Tibial nerve (tissue), 4 donors: ENCODE measurements around the gene ELF2. TPM values are rescaled to one million over a fixed set of nuclear protein-coding genes. Genes with fewer than 3 reads are reported as not detected.

Experiments
- DNase-seq, 2 donors: peaks; one replicate each; pipeline ENCODE4 v3.0.0-alpha.2; 2019; ENCODE audit warnings: low spot score in 2 of 2
- H3K27ac ChIP-seq, 4 donors: fragments of 200-600 bp; sonication (generic) in 3 of 4; one replicate each; pipeline ENCODE4 v1.5.1; 2017 to 2019; ENCODE audit warnings: mild to moderate bottlenecking in 1 of 4
- H3K27me3 ChIP-seq, 2 donors: fragments of 200-600 bp; sonication (generic) in 1 of 2; one replicate each; pipeline versions ENCODE4 v1.5.1 to v1.6.0; 2017 to 2019
- H3K36me3 ChIP-seq, 3 donors: fragments of 200-600 bp; sonication (generic); one replicate each; pipeline ENCODE4 v1.5.1; 2018 to 2019
- H3K4me1 ChIP-seq, 4 donors: fragments of 200-600 bp; sonication (generic) in 3 of 4; one replicate each; pipeline ENCODE4 v1.5.1; 2017 to 2019
- H3K4me3 ChIP-seq, 4 donors: fragments of 200-600 bp; sonication (generic) in 3 of 4; one replicate each; pipeline ENCODE4 v1.5.1; 2017 to 2019; ENCODE audit warnings: mild to moderate bottlenecking in 1 of 4, moderate library complexity in 1 of 4
- H3K9me3 ChIP-seq, 4 donors: fragments of 200-600 bp; sonication (generic) in 3 of 4; one replicate each; pipeline ENCODE4 v1.5.1; 2017 to 2019
- CTCF ChIP-seq, 5 experiments: fragments of 200-600 bp in 3 of 5; fragments of 450-650 bp in 2 of 5; sonication (generic) in 3 of 5; IDR thresholded peaks; one replicate each; pipeline ENCODE4 v1.5.1; 2016 to 2019; ENCODE audit warnings: antibody characterized with exemption in 5 of 5, mild to moderate bottlenecking in 3 of 5, moderate library complexity in 2 of 5
- EP300 ChIP-seq, 2 donors: sonication (generic); formaldehyde crosslinking; IDR thresholded peaks; one replicate each; pipeline ENCODE4 v1.6.1; 2017; ENCODE audit warnings: antibody characterized with exemption in 2 of 2, mild to moderate bottlenecking in 1 of 2
- POLR2A ChIP-seq, 2 donors: fragments of 450-650 bp; IDR thresholded peaks; one replicate each; pipeline ENCODE4 v1.6.1; 2017; ENCODE audit warnings: antibody characterized with exemption in 2 of 2, mild to moderate bottlenecking in 2 of 2, moderate library complexity in 2 of 2
- WGBS, 2 donors: methylation state at CpG; one replicate each; pipeline ENCODE4 v1.1.5; 2018; 5-methylcytosine and 5-hydroxymethylcytosine counted together
- total RNA-seq, 4 donors: library from RNA; depleted of rRNA; stranded (reverse); fragments of >200 nt; gene quantifications; one replicate each; pipeline ENCODE4 v1.1.0, GENCODE V29; 2016

ELF2 gene
- total RNA-seq, 4 donors from 2014 or later, result 47.1 to 62.8 (median 54.1) TPM

DNA sequence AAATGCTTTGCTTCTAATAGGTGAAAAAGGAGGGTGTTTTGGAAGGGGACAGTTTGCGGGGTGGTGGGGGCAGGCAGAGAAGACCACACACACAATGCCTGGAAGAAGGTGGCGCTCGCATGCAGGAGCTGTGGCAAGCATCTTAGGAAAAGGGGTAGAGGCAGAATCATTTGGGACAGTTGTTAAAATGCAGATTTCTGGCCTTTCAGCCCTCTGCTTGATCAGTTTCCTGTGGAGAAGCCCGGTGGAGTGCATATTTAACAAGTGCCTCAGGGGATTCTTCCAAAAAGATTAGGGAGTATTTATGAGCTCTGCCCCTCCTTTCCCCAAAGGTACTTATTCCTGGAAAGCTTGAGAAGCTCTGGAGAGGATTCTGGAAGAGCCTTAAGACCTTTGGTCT lies 156.6 kb downstream of the ELF2 start:
- H3K4me3 ChIP-seq, result no peak overlapping the region
- H3K4me1 ChIP-seq, result peaks cover 0 to 18% (median 2%) of the 10 kb centered on the region in 4 donors
- no peak overlapping the region for H3K27ac ChIP-seq
- no peaks in the 10 kb centered on the region for H3K36me3 ChIP-seq
- no peaks in the 10 kb centered on the region for H3K9me3 ChIP-seq
- TF ChIP-seq CTCF (IDR thresholded peaks at IDR 0.05) (no peak), POLR2A (IDR thresholded peaks at IDR 0.05) (no peak), EP300 (IDR thresholded peaks at IDR 0.05) (no peak)
- H3K27me3 ChIP-seq, result no peaks in the 10 kb centered on the region
- 79 to 83% methylated on average over 4 of the region's 4 CpGs for WGBS, 2 donors
- no peak for DNase-seq

- H3K4me1 ChIP-seq, result peaks cover 0 to 27% (median 9%) of the 10 kb centered on the region in 4 donors
- H3K36me3 ChIP-seq, result no peaks in the 10 kb centered on the region
- TF ChIP-seq POLR2A (IDR thresholded peaks at IDR 0.05) (no peak), CTCF (IDR thresholded peaks at IDR 0.05) (no peak), EP300 (IDR thresholded peaks at IDR 0.05) (no peak)
- no peaks in the 10 kb centered on the region for H3K27me3 ChIP-seq
- H3K4me3 ChIP-seq, result no peak overlapping the region
- DNase-seq, result no peak
- 87% methylated on average over 10 of the region's 10 CpGs for WGBS, 2 donors
- no peak overlapping the region for H3K27ac ChIP-seq
- no peaks in the 10 kb centered on the region for H3K9me3 ChIP-seq
Measured at GRCh38 chr4:139018971-139019758, 157.9 kb downstream of the ELF2 start.

DNA sequence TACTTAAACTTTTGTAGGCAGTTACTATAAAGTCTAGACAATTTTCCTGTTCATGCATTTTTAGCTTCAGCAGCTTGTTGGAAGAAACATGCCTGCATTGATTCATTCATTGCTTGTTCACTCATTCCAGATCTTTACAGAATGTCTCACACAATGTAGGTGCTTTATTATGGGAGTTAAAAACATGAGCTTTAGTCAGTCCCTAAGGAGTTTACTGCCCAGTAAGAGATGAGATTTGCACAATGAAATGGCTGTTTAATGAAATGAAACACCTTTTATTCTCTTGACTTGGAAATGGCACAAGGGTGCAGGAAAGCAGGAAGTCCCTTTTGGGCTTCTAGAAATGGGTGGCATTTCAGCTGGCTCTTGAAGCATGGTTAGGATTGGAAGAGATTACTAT lies 158.5 kb downstream of the ELF2 start:
- H3K27me3 ChIP-seq, result no peaks in the 10 kb centered on the region
- no peak for TF ChIP-seq POLR2A (IDR thresholded peaks at IDR 0.05)
- TF ChIP-seq CTCF (IDR thresholded peaks at IDR 0.05), result no peak
- TF ChIP-seq EP300 (IDR thresholded peaks at IDR 0.05), result no peak
- DNase-seq, result no peak
- H3K9me3 ChIP-seq, result no peaks in the 10 kb centered on the region
- no peak overlapping the region for H3K4me3 ChIP-seq
- H3K27ac ChIP-seq, result no peak overlapping the region
- H3K36me3 ChIP-seq, result no peaks in the 10 kb centered on the region
- H3K4me1 ChIP-seq, result peaks cover 0 to 31% (median 12%) of the 10 kb centered on the region in 4 donors

GRCh38 chr4:139017861-139018260 lies 159.2 kb downstream of the ELF2 start:
- Histone ChIP-seq H3K27ac (no peak overlapping the region), H3K27me3 (no peaks in the 10 kb centered on the region), H3K9me3 (no peaks in the 10 kb centered on the region), H3K4me1 (peaks cover 0 to 31% (median 12%) of the 10 kb centered on the region in 4 donors), H3K4me3 (no peak overlapping the region), H3K36me3 (no peaks in the 10 kb centered on the region)
- WGBS, 2 donors, result 66 to 67% methylated on average over 3 of the region's 3 CpGs
- DNase-seq, result no peak
- TF ChIP-seq EP300 (IDR thresholded peaks at IDR 0.05), result no peak

GRCh38 chr4:139015948-139016471 lies 161.0 kb downstream of the ELF2 start:
- H3K36me3 ChIP-seq, result no peaks in the 10 kb centered on the region
- WGBS, 2 donors, result 0 to 2% methylated on average over 14 to 20 of the region's 55 CpGs
- TF ChIP-seq EP300 (IDR thresholded peaks at IDR 0.05) (no peak), POLR2A (IDR thresholded peaks at IDR 0.05) (no peak), CTCF (IDR thresholded peaks at IDR 0.05) (no peak)

More at GRCh38 chr4:139015948-139016471, 161.0 kb downstream of the ELF2 start:
- Histone ChIP-seq H3K27me3 (no peaks in the 10 kb centered on the region), H3K27ac (peak overlapping the region; percentile 81 to 87 (median 82)), H3K4me1 (peaks cover 0 to 31% (median 12%) of the 10 kb centered on the region in 4 donors), H3K9me3 (no peaks in the 10 kb centered on the region), H3K4me3 (peak overlapping the region; percentile 61 to 82 (median 72))
- DNase-seq, result no peak
